ENCODE data around the gene TMEM61.

The TMEM61 gene

DNA sequence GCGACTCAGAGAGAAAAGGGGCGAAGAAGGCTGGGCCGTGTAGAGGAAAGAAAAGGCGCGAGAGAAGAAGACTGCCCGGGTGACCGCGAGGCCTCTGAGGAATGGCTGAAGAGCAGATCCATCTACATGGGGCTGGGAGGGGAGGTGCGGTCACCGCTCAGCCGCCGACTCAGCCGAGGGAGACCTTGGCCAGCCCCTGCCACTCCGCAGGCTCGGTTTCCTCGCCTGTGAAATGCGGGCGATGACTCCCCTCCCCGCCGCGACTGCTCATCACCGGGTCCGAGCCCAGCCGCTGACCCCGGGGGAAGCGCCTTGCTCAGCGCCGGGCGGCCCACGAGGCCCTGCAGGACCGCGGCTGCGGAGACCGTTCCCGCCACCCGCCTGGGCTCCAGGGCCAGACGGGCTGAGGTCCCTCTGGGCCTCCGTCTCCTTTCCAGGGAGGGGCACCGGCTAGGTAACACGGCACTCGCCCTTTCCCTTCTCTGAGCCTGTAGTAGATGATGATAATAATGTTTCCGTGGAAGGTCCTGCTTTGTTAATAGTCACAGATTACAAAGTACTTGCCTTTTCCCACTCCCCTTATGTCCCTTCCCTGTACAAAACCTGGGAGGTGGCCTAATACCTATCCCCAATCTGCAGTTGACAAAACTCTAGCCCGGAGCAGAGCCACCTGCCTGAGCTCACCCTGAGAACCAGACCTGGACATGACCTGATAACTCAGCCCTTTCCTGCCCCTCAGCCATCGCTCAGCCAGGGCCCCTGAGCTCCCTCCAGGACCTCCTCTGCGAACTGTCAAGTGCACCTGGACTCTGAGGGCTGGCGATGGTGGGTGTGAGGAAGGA, 16.7 kb downstream of the TMEM61 start:
- H3K4me3 ChIP-seq (ENCODE audit: low read length) = no peak overlapping the region
- TF ChIP-seq ZNF274 (IDR thresholded peaks at IDR 0.05; ENCODE audit: low read depth, low read length) = no peak

DNA sequence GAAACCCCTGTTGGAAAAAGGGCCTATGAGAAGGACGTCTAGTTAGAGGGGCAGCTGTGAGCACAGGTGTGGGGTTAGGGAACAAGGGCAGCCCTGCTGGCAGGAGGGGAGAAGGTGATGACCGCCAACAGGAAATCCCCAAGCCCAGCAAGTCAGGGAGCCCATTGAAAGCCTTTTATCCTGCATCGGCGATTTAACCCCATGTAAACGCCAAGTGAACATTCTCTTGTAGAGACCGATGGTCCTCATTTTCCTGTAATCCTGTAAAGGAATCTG, 17.2 kb downstream of the TMEM61 start:
- H3K4me3 ChIP-seq (ENCODE audit: low read length) = no peak overlapping the region
- TF ChIP-seq ZNF274 (IDR thresholded peaks at IDR 0.05; ENCODE audit: low read depth, low read length) = no peak

DNA sequence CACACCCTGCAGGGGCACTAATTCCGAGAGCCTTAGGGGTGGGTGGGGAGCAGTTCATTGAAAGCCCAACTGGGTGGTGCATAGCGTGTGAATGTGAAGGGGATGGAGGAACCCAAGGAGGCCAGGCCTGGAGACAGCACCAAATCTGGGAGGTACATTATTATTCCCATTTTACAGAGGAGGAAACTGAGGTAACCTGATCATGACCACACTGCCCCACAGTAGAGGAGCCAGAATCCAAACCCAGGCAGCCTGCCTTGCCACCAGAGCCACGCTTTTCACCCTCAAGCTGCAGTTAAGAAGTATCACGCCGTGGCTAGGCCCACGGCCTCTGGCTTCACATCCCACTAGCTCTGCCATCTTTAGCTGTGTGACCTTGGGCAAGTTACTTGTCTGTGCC, 17.7 kb downstream of the TMEM61 start:
- TF ChIP-seq ZNF274 (IDR thresholded peaks at IDR 0.05; ENCODE audit: low read depth, low read length) = no peak
- H3K4me3 ChIP-seq (ENCODE audit: low read length) = no peak overlapping the region

DNA sequence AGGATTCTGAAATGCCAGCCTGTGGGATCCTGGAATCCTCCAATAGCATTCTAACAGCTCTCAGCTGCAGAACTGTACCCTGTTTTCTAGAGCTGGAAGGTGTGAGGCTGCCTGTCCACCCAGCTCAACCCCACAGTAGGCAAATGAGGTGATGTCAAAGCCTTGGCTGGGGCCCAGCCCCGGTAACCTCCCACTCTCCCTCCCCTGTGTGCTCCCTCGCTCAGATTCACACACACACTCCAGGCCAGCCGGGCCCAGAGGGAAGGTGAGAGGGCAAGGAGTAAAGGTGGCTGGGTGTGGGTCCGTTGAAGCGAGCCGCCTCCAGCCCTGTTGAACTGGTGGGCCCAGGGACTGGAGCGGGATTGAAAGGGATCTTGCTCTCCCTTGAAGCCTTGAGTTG, 18.2 kb downstream of the TMEM61 start, which contains the start of gene BSND:
TSS of gene BSND (plus strand) at position 257 of the 400 bp plus-strand sequence. CDS start 254 bp downstream, outside the sequence.
- TF ChIP-seq ZNF274 (IDR thresholded peaks at IDR 0.05; ENCODE audit: low read depth, low read length) = no peak
- H3K4me3 ChIP-seq (ENCODE audit: low read length) = no peak within 1 kb of the TSS

DNA sequence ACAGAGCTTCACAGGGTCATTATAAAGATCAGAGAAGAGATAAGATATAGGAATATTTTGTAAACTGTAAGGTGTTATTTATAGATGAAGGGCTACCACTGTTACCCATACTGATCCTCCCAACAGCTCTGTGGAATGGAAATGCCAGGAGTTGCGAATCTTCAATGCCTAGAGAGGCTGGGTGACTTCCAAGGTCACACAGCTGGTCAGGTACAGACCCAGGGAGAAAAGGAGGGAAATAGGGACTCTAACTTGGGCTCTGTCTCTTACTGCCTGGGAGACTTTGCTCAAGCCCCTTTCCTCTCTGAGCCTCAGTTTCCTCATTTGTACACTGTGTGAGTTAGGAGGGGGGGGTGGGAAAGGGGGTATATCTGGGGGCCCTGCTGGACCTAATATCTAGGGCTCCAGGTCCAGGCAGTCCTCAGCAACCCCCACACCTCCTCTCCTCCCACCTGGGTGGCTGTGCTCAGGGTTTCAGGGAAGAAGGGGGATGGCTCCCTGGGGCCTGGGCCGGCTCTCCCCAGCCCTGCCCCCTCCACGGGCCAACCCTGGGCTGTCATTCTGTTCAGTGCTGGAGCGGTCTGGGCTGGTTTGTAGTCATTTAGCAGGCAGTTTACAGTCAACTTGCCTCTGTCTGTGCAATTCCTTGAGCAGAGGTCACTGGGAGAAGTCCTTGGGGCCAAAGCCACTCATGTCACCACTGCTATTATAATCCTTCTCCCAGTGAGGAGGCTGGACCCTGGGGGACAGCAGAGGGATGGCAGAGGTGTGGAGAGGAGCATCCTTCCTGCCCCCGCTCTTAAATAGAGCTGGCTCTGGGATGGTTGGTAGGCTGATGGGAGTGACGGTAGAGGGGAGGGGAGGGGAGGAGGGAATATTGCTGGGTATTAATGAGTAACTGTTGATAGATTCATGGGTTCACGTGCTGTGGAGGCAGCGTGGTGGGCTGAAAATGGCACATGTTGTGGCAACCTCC, 20.0 kb downstream of the TMEM61 start:
- no peak overlapping the region for H3K4me3 ChIP-seq (ENCODE audit: low read length)
- no peak for TF ChIP-seq ZNF274 (IDR thresholded peaks at IDR 0.05; ENCODE audit: low read depth, low read length)

DNA sequence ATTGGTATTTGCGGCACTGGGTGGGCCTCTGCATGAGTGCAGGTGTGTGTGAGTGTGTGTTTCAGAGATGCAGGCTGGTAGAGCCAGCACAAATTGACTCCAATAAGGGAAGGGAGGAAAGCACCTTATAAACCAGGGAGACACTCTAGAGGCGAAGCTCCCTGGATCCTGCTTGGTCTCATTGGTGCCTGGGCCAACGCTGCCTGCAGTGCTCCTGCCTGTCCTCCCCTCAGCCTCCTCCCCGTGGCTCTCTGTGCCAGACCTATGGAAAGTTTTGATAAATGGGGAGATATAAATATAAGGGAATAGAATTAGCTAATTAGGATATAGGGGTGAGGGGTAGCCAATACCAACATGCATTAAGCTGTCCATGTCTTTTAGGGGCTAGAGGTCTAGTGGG, 20.9 kb downstream of the TMEM61 start:
- TF ChIP-seq ZNF274 (IDR thresholded peaks at IDR 0.05; ENCODE audit: low read depth, low read length) = no peak
- no peak overlapping the region for H3K4me3 ChIP-seq (ENCODE audit: low read length)

DNA sequence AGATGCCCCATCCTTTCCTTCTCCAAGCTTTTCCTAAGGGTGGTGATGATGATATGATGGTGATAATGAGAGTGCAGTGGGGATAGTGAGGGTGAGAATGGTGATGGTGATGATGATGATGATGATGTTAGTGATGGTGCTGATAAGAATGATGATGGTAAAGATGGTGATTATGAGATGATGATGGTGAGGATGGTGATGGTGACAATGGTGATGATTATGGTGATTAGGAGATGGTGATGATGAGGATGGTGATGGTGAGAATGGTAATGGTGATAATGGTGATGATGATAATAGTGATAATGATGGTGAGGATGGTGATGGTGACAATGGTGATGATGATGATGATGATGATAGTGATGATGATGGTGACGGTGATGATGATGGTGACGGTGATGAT, 22.3 kb downstream of the TMEM61 start:
- no peak for TF ChIP-seq ZNF274 (IDR thresholded peaks at IDR 0.05; ENCODE audit: low read depth, low read length)

DNA sequence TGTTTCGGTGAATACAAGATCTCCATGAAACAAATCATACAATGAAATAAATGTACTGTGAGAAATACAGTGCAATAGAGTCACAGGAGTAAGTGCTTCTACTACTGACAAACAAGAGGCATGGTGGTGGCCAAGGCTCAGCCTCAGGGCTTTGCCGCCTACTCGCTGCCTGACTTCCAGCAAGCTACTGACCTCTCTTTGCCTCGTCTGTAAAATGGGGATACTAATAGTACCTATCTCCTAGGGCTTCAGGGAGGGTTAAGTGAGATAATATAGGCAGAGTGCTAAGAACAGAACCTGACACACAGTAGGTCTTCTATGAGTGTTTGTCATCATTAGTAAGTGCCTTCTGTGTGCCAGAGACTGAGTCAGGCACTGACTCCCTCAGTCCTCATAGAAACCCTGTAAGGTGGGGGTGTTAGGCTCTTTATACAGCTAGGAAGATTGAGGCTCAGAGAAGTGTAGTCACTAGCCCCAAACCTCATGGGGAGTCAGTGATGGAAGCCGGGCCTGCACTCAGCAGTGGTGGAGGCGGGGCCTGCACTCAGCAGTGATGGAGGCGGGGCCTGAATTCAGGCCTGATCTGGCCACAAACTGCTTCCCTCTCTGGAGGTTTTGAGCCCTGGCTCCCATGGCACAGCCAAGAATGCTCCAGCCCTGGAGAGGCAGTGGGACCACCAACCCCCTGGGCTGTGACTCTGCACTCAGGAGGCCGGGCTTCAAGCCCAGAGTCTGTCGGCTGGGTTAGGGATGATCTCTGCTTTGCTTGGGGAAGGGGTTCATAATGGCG, 25.1 kb downstream of the TMEM61 start:
- H3K4me3 ChIP-seq (ENCODE audit: low read length) = no peak overlapping the region
- no peak for TF ChIP-seq ZNF274 (IDR thresholded peaks at IDR 0.05; ENCODE audit: low read depth, low read length)

More for the DNA sequence above, 22.3 kb downstream of the TMEM61 start:
- H3K4me3 ChIP-seq (ENCODE audit: low read length) = no peak overlapping the region

DNA sequence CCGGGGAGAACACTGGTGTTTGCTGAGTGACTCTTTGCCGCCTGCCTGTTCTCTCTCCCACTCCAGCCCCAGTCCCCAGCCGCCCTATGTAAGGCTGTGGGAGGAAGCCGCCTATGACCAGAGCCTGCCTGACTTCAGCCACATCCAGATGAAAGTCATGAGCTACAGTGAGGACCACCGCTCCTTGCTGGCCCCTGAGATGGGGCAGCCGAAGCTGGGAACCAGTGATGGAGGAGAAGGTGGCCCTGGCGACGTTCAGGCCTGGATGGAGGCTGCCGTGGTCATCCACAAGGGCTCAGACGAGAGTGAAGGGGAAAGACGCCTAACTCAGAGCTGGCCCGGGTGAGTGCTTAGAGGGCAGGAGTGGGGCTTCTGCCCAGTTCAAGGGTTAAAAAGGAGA, 26.5 kb downstream of the TMEM61 start:
- no peak for TF ChIP-seq ZNF274 (IDR thresholded peaks at IDR 0.05; ENCODE audit: low read depth, low read length)
- no peak overlapping the region for H3K4me3 ChIP-seq (ENCODE audit: low read length)

DNA sequence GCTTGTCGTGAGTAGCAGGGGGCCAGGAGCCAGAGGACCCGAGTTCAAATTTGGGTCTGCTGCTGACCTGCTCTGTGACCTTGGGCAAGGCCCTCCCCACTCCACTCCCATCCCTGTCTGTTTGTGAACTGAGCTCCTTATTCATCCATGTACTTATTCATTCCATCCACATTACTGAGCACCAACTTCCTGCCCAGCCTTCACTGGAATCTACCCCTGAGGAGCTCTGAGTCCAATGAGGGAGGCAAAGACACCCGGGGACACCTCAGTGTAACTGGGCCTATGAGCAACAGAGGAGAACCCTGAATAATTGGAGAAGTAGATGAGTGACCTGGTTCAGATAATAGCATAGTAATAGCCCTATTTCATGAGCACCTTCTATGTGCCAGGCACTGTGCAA, 27.2 kb downstream of the TMEM61 start:
- no peak overlapping the region for H3K4me3 ChIP-seq (ENCODE audit: low read length)
- TF ChIP-seq ZNF274 (IDR thresholded peaks at IDR 0.05; ENCODE audit: low read depth, low read length) = no peak

DNA sequence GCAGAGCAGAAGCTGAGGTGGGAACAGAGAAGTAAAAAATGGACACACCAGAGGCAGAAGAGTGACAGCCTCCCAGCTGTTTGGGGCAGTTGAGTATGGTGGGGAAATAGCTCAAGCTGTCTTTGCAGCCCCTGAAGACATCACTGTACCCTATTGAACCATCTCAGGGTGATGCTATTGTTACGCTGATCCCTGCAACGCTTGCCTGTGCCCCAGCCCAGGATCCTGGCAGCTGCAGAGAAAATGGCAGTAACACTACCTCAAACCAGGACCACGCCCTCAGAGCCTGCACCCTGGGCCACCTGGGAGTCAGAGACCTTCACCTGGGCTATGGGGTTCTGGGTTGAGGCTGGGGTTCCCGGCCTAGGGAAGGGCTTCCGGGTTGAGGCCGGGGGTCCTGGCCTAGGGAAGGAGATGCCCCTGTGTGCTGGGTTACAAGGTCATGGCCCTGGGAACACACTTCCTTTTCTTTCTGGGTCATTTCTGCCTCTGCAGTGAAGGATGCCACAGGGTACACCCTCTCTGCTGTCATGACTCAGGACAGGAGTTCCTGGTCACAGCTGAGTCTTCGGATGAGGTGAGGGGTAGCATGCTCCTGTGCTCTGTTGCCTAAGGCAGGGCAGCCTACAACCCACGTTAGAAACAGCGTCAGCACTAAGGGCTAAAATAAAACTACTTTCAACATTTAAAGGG, 29.9 kb downstream of the TMEM61 start:
- TF ChIP-seq ZNF274 (IDR thresholded peaks at IDR 0.05; ENCODE audit: low read depth, low read length) = no peak
- no peak overlapping the region for H3K4me3 ChIP-seq (ENCODE audit: low read length)

DNA sequence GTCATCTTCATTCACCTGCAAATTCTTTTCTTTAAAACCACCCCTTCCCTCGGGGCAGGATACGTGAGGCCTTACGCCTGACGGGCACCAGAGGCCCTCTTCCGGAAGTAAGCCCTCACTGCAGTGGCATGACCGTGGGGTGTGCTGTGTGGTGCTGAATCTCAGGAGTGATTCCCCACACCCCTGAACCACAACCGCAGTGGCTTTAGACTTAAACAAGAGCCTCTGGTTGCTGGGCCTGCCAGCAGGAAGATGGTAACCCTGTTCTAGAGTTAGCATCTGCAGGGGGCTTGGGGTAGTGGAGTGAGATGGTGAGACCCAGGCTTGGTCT, 30.4 kb downstream of the TMEM61 start:
- no peak for TF ChIP-seq ZNF274 (IDR thresholded peaks at IDR 0.05; ENCODE audit: low read depth, low read length)
- H3K4me3 ChIP-seq (ENCODE audit: low read length) = no peak overlapping the region

DNA sequence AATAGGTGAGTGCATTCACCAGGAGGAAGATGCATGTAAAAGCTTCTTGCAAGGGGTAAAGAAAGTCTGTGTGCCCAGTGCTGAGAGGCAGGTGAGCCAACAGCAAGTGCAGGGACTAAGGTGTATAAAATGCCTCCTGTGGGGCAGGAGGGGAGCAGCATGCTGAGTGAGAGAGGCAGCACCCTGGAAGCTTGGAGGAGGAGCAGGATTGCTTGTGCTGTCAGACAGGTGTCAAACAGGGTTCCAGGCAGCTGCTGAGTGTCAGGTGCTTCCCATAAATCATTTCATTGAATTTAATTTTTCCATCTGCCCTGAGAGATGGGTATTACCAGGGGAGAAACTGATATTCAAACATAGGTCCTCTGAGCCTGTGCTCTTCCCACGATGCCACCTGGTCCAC, 32.2 kb downstream of the TMEM61 start:
- no peak overlapping the region for H3K4me3 ChIP-seq (ENCODE audit: low read length)
- no peak for TF ChIP-seq ZNF274 (IDR thresholded peaks at IDR 0.05; ENCODE audit: low read depth, low read length)

DNA sequence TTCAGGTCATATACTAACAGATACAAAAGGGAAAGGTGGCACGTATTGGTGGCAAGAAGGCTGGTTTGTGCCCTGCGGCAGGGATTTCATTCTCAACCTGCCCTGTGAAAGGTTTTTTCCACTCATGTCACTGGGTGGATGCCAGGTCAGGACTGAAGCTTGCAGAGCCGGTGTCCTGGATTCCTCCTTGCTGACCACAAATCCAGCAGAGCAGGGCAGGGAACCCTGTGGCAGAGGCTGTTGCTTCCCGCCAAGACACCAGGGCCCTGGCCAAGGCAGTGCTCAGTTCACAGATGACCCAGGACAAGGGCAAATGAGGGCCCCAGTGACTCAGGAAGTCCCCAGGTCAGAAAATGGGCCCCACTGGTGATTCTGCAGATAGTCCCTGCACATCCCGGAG, 34.7 kb downstream of the TMEM61 start:
- TF ChIP-seq ZNF274 (IDR thresholded peaks at IDR 0.05; ENCODE audit: low read depth, low read length) = no peak
- H3K4me3 ChIP-seq (ENCODE audit: low read length) = no peak overlapping the region

Measured in GM08714 (cell line).